Measurements from ENCODE around the gene TBC1D14.

DNA sequence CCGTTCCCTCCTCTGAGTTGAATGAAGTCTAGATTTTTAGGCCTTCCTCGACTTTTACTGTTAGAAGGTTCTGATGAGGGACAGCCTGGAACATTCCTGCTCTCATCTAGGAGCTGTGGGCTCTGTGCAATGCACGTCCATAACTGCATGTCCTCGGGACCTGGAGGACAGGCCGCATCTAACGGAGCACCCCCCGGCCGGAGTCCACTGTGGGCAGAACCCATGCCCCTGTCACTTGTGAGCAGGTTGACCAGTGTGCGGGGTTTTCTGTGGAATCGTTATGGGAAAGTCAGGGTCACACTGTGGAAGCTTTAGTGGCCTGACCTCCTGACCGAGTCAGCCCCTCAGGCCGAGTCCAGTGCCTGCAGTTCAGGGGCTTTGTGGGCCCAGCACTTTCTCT is 114.3 kb downstream of the TBC1D14 start:
- no peak for TF ChIP-seq EZH2 (IDR thresholded peaks at IDR 0.05; ENCODE audit: borderline replicate concordance, low read depth, low read length, poor library complexity, severe bottlenecking)
- TF ChIP-seq, protein P1, sequence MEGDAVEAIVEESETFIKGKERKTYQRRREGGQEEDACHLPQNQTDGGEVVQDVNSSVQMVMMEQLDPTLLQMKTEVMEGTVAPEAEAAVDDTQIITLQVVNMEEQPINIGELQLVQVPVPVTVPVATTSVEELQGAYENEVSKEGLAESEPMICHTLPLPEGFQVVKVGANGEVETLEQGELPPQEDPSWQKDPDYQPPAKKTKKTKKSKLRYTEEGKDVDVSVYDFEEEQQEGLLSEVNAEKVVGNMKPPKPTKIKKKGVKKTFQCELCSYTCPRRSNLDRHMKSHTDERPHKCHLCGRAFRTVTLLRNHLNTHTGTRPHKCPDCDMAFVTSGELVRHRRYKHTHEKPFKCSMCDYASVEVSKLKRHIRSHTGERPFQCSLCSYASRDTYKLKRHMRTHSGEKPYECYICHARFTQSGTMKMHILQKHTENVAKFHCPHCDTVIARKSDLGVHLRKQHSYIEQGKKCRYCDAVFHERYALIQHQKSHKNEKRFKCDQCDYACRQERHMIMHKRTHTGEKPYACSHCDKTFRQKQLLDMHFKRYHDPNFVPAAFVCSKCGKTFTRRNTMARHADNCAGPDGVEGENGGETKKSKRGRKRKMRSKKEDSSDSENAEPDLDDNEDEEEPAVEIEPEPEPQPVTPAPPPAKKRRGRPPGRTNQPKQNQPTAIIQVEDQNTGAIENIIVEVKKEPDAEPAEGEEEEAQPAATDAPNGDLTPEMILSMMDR (conservative IDR thresholded peaks at IDR 0.05; ENCODE audit: low read depth, low read length), result no peak
